ENCODE results near the gene WFDC10B.
"Not testable (repeated sequence)": the region's sequence is repeated elsewhere in the genome, so short reads cannot be mapped to it uniquely, and the experiment has no call there.

Gene WFDC10B

GRCh38 chr20:45695496-45695895 is 9.3 kb downstream of the WFDC10B start:
- no peak overlapping the region for H3K4me3 Mint-ChIP-seq
- peaks cover 46 to 56% of the 10 kb centered on the region in 2 donors for H3K27me3 Mint-ChIP-seq
- peaks cover 0 to 1% of the 10 kb centered on the region in 2 donors for H3K9me3 Mint-ChIP-seq
- DNase-seq (no peak), ATAC-seq (replicated peaks) (no peak)
- H3K4me1 Mint-ChIP-seq (ENCODE audit: low read depth in 2 of 2): no peaks in the 10 kb centered on the region
- H3K36me3 Mint-ChIP-seq (ENCODE audit: insufficient read depth): no peaks in the 10 kb centered on the region
- H3K27ac Mint-ChIP-seq: no peak overlapping the region

DNA sequence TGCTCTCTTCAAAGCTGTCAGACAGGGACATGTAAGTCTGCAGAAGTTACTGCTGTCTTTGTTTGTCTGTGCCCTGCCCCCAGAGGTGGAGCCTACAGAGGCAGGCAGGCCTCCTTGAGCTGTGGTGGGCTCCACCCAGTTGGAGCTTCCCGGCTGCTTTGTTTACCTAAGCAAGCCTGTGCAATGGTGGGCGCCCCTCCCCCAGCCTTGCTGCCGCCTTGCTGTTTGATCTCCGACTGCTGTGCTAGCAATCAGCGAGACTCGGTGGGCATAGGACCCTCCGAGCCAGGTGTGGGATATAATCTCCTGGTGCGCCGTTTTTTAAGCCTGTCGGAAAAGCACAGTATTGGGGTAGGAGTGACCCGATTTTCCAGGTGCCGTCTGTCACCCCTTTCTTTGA is 11.5 kb downstream of the WFDC10B start:
- H3K4me1 Mint-ChIP-seq (ENCODE audit: low read depth in 2 of 2); ATAC-seq (replicated peaks); H3K4me3 Mint-ChIP-seq; H3K9me3 Mint-ChIP-seq; H3K27ac Mint-ChIP-seq; H3K36me3 Mint-ChIP-seq (ENCODE audit: insufficient read depth); DNase-seq: not testable (repeated sequence)
- H3K27me3 Mint-ChIP-seq: peaks cover 47 to 59% of the 10 kb centered on the region in 2 donors

DNA sequence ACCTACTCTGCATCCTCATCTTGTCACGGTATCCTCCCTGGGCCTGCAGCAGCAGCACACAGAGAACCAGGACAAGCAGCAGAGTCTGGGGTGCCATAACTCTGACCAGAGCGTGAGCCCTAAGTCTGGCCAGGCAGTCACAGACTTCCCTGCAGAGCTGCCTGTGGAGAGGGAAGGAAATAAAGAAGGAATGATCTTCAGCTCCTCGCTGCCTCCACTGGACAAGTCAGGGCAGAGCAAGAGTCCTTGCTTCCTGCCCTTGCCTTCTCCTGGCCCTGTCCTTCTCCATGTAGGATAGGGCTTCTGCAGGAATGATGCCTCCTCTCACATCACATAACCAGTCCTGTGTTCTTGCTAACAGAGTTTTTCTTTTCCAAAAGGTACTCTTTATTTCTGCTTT is 18.9 kb downstream of the WFDC10B start:
- no peaks in the 10 kb centered on the region for H3K36me3 Mint-ChIP-seq (ENCODE audit: insufficient read depth)

DNA sequence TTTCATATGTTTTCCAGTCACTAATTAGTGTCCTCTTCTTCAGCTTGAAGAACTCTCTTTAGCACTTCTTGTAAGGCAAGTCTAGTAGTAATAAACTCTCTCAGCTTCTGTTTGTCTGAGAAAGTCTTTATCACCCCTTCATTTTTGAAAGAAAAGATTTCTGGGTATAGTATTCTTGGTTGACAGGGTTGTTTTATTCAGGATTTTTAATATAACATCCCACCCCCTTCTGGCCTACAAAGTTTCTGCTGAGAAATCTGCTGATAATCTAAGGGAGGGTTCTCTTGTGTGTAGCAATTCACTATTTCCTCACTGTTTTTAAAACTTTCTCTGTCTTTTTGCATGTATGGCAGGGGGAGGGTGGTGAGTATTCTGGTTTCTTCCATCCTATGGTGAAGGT is 25.2 kb downstream of the WFDC10B start:
- H3K9me3 Mint-ChIP-seq: peaks cover 10 to 15% of the 10 kb centered on the region in 2 donors
- H3K4me3 Mint-ChIP-seq: no peak overlapping the region
- no peak overlapping the region for H3K27ac Mint-ChIP-seq
- no peak for DNase-seq
- no peak for ATAC-seq (replicated peaks)
- H3K36me3 Mint-ChIP-seq (ENCODE audit: insufficient read depth): no peaks in the 10 kb centered on the region
- no peaks in the 10 kb centered on the region for H3K4me1 Mint-ChIP-seq (ENCODE audit: low read depth in 2 of 2)
- peaks cover 21 to 50% of the 10 kb centered on the region in 2 donors for H3K27me3 Mint-ChIP-seq

More for the DNA sequence above, 18.9 kb downstream of the WFDC10B start:
- no peak overlapping the region for H3K4me3 Mint-ChIP-seq
- DNase-seq (no peak), ATAC-seq (replicated peaks) (no peak)
- no peak overlapping the region for H3K27ac Mint-ChIP-seq
- peaks cover 24 to 29% of the 10 kb centered on the region in 2 donors for H3K27me3 Mint-ChIP-seq
- H3K4me1 Mint-ChIP-seq (ENCODE audit: low read depth in 2 of 2): no peaks in the 10 kb centered on the region
- peaks cover 0 to 5% of the 10 kb centered on the region in 2 donors for H3K9me3 Mint-ChIP-seq

DNA sequence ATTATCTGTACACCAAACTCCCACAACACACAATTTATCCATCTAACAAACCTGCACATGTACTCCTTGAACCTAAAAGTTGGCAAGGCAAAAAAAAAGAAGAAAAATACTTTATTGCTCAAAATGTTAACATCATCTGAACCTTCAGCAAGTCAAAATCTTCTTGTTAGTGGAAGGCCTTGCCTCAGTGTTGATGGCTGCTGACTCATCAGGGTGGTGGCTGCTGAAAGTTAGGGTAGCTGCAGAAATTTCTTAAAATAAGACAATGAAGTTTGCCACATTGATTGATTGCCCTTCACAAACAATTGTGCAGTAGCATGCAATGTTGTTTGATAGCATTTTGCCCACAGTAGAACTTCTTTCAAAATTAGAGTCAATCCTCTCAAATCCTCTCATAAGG is 32.1 kb downstream of the WFDC10B start:
- Mint-ChIP-seq H3K4me3 (no peak overlapping the region), H3K9me3 (peaks cover 2 to 7% of the 10 kb centered on the region in 2 donors), H3K27ac (no peak overlapping the region), H3K27me3 (peaks cover 31 to 65% of the 10 kb centered on the region in 2 donors), H3K36me3 (ENCODE audit: insufficient read depth) (no peaks in the 10 kb centered on the region), H3K4me1 (ENCODE audit: low read depth in 2 of 2) (no peaks in the 10 kb centered on the region)
- no peak for ATAC-seq (replicated peaks)
- DNase-seq: no peak

- Mint-ChIP-seq H3K27ac (no peak within 1 kb of the TSS), H3K27me3 (peaks cover 27 to 74% of the 10 kb centered on the region in 2 donors), H3K4me3 (no peak within 1 kb of the TSS), H3K4me1 (ENCODE audit: low read depth in 2 of 2) (no peaks in the 10 kb centered on the region), H3K9me3 (no peaks in the 10 kb centered on the region), H3K36me3 (ENCODE audit: insufficient read depth) (no peaks in the 10 kb centered on the region)
- no peak for DNase-seq
- no peak for ATAC-seq (replicated peaks)
These were observed 34.7 kb downstream of the WFDC10B start, which contains the start of gene WFDC11 for GRCh38 chr20:45670139-45670538. WFDC11 (minus strand) TSS chr20:45670239; CDS start chr20:45650600, 19,639 bp downstream.

- ATAC-seq (replicated peaks); H3K36me3 Mint-ChIP-seq (ENCODE audit: insufficient read depth); DNase-seq; H3K4me1 Mint-ChIP-seq (ENCODE audit: low read depth in 2 of 2); H3K9me3 Mint-ChIP-seq; H3K4me3 Mint-ChIP-seq; H3K27ac Mint-ChIP-seq: not testable (repeated sequence)
- peaks cover 14 to 23% of the 10 kb centered on the region in 2 donors for H3K27me3 Mint-ChIP-seq
These were observed 47.8 kb downstream of the WFDC10B start for GRCh38 chr20:45657038-45657437.

- not testable (repeated sequence) for H3K4me1 Mint-ChIP-seq (ENCODE audit: low read depth in 2 of 2); H3K4me3 Mint-ChIP-seq; H3K9me3 Mint-ChIP-seq; DNase-seq; ATAC-seq (replicated peaks); H3K27ac Mint-ChIP-seq; H3K36me3 Mint-ChIP-seq (ENCODE audit: insufficient read depth)
- peaks cover 23 to 40% of the 10 kb centered on the region in 2 donors for H3K27me3 Mint-ChIP-seq
These were observed 53.1 kb downstream of the WFDC10B start for GRCh38 chr20:45651726-45652125.

DNA sequence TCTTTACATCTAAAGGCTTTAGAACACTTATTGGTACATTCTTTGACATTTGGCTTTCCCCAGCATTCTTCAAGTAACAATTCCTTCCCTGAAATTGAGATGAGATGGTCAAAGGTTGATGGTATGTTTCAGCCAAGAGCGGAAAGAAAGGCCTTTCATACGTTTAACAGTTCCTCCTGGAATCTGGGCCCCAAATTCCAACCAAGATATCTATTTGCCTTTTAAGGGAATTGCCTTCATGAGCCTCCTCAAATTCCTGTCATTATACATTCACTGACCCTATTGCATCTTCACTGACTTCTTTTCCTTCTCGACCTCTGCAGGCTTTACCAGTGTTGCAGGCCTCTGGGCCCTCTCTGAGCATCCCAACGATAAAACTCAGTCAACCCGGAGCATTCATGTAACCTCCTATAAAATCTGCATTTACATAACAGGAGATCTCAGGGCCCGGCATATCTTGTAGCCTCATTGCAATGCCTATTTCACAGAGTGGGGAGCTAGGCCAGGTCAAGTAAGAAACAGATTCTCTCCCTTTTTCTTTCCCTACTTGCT is 55.4 kb downstream of the WFDC10B start:
- DNase-seq (no peak), ATAC-seq (replicated peaks) (no peak)
- H3K36me3 Mint-ChIP-seq (ENCODE audit: insufficient read depth): no peaks in the 10 kb centered on the region
- H3K4me3 Mint-ChIP-seq: no peak overlapping the region
- no peak overlapping the region for H3K27ac Mint-ChIP-seq
- H3K4me1 Mint-ChIP-seq (ENCODE audit: low read depth in 2 of 2): no peaks in the 10 kb centered on the region
- no peaks in the 10 kb centered on the region for H3K9me3 Mint-ChIP-seq
- H3K27me3 Mint-ChIP-seq: peaks cover 20 to 40% of the 10 kb centered on the region in 2 donors

- ATAC-seq (replicated peaks): no peak
These were observed 57.3 kb downstream of the WFDC10B start for GRCh38 chr20:45647441-45648050.

GRCh38 chr20:45646875-45647274 is 57.9 kb downstream of the WFDC10B start:
- Mint-ChIP-seq H3K27ac (no peak overlapping the region), H3K9me3 (no peaks in the 10 kb centered on the region), H3K36me3 (ENCODE audit: insufficient read depth) (no peaks in the 10 kb centered on the region)

More at GRCh38 chr20:45647441-45648050, 57.3 kb downstream of the WFDC10B start:
- Mint-ChIP-seq H3K9me3 (no peaks in the 10 kb centered on the region), H3K4me1 (ENCODE audit: low read depth in 2 of 2) (no peaks in the 10 kb centered on the region), H3K4me3 (no peak overlapping the region), H3K27me3 (peaks cover 13 to 22% of the 10 kb centered on the region in 2 donors), H3K36me3 (ENCODE audit: insufficient read depth) (no peaks in the 10 kb centered on the region), H3K27ac (no peak overlapping the region)
- DNase-seq: no peak

DNA sequence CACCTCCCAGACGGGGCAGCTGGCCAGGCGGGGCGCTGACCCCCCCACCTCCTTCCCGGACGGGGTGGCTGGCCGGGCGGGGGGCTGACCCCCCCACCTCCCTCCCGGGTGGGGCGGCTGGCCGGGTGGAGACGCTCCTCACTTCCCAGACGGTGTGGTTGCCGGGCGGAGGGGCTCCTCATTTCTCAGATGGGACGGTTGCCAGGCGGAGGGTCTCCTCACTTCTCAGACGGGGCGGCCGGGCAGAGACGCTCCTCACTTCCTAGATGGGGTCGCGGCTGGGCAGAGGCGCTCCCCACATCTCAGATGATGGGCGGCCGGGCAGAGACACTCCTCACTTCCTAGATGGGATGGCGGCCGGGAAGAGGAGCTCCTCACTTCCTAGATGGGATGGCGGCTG is 59.0 kb downstream of the WFDC10B start:
- not testable (repeated sequence) for H3K4me3 Mint-ChIP-seq

More at GRCh38 chr20:45646875-45647274, 57.9 kb downstream of the WFDC10B start:
- H3K4me1 Mint-ChIP-seq (ENCODE audit: low read depth in 2 of 2): no peaks in the 10 kb centered on the region
- H3K27me3 Mint-ChIP-seq: peaks cover 9 to 15% of the 10 kb centered on the region in 2 donors
- DNase-seq (no peak), ATAC-seq (replicated peaks) (no peak)
- H3K4me3 Mint-ChIP-seq: no peak overlapping the region

GRCh38 chr20:45641076-45641475 is 63.7 kb downstream of the WFDC10B start:
- H3K4me3 Mint-ChIP-seq; H3K36me3 Mint-ChIP-seq (ENCODE audit: insufficient read depth); H3K9me3 Mint-ChIP-seq; H3K27ac Mint-ChIP-seq; H3K4me1 Mint-ChIP-seq (ENCODE audit: low read depth in 2 of 2); DNase-seq; ATAC-seq (replicated peaks): not testable (repeated sequence)
- peaks cover 11 to 21% of the 10 kb centered on the region in 2 donors for H3K27me3 Mint-ChIP-seq

More for the DNA sequence above, 59.0 kb downstream of the WFDC10B start:
- not testable (repeated sequence) for H3K4me1 Mint-ChIP-seq (ENCODE audit: low read depth in 2 of 2); H3K36me3 Mint-ChIP-seq (ENCODE audit: insufficient read depth); DNase-seq; ATAC-seq (replicated peaks); H3K27me3 Mint-ChIP-seq; H3K27ac Mint-ChIP-seq; H3K9me3 Mint-ChIP-seq

GRCh38 chr20:45639687-45640086 is 65.1 kb downstream of the WFDC10B start:
- peaks cover 11 to 24% of the 10 kb centered on the region in 2 donors for H3K27me3 Mint-ChIP-seq
- H3K4me1 Mint-ChIP-seq (ENCODE audit: low read depth in 2 of 2): no peaks in the 10 kb centered on the region
- no peaks in the 10 kb centered on the region for H3K9me3 Mint-ChIP-seq
- H3K36me3 Mint-ChIP-seq (ENCODE audit: insufficient read depth): no peaks in the 10 kb centered on the region
- no peak overlapping the region for H3K4me3 Mint-ChIP-seq
- H3K27ac Mint-ChIP-seq: no peak overlapping the region
- DNase-seq (no peak), ATAC-seq (replicated peaks) (no peak)
